GM12878 (cell line): Measurements from ENCODE around the gene CSK. TPM values are rescaled to one million over a fixed set of nuclear protein-coding genes. Genes with fewer than 3 reads are reported as not detected.

ENCODE experiments used
- BRCA1 ChIP-seq: IDR thresholded peaks from 2 replicates; pipeline ENCODE4 v1.6.1; 2011; ENCODE audit warnings: low read depth, low read length, improper control_type of control experiment
- EGR1 ChIP-seq, 2 experiments: IDR thresholded peaks; 1 replicate in 1 of 2; 2 replicates in 1 of 2; pipeline ENCODE4 v1.6.1; 2011 to 2012; ENCODE audit warnings: low read depth in 2 of 2, low read length in 2 of 2, borderline replicate concordance in 1 of 2, mild to moderate bottlenecking in 1 of 2, moderate library complexity in 1 of 2
- IKZF1 ChIP-seq: fragments of 450-650 bp; conservative IDR thresholded peaks from 2 replicates; pipeline ENCODE4 v1.6.1; 2017; ENCODE audit warnings: antibody characterized with exemption, mild to moderate bottlenecking
- NR2C1 ChIP-seq: fragments of 450-650 bp; IDR thresholded peaks from 2 replicates; pipeline ENCODE4 v1.6.1; 2017; ENCODE audit warnings: antibody characterized with exemption, mild to moderate bottlenecking, moderate library complexity
- NR2C2 ChIP-seq: IDR thresholded peaks from 2 replicates; pipeline ENCODE4 v1.6.1; 2011; ENCODE audit warnings: borderline replicate concordance, low read depth; ENCODE audit not compliant: control insufficient read depth, insufficient read length
- PKNOX1 ChIP-seq: fragments of 450-650 bp; IDR thresholded peaks from 2 replicates; pipeline ENCODE4 v1.6.1; 2016; ENCODE audit warnings: mild to moderate bottlenecking
- POLR2AphosphoS5 ChIP-seq: IDR thresholded peaks from 2 replicates; pipeline ENCODE4 v1.6.1; 2011; ENCODE audit warnings: mild to moderate bottlenecking, low read length, inconsistent platforms
- RCOR1 ChIP-seq: conservative IDR thresholded peaks from 2 replicates; pipeline ENCODE4 v1.6.1; 2012; ENCODE audit warnings: low read depth, low read length, improper control_type of control experiment
- SMARCA5 ChIP-seq: fragments of 450-650 bp; IDR thresholded peaks from 2 replicates; pipeline ENCODE4 v1.6.1; 2017; ENCODE audit warnings: mild to moderate bottlenecking
- ZNF592 ChIP-seq: fragments of 450-650 bp; IDR thresholded peaks from 2 replicates; pipeline ENCODE4 v1.6.1; 2017; ENCODE audit warnings: mild to moderate bottlenecking, moderate library complexity
- ZNF622 ChIP-seq: fragments of 450-650 bp; IDR thresholded peaks from 2 replicates; pipeline ENCODE4 v1.6.1; 2017; ENCODE audit warnings: mild to moderate bottlenecking, inconsistent platforms
- polyA plus RNA-seq, 11 experiments: library from polyadenylated mRNA; depleted of rRNA in 4 of 11; unstranded in 6 of 11; stranded (reverse) in 5 of 11; fragments of >200 nt; fragmentation: Nextera tagmentation in 4 of 11; fragmentation: Illumina TruSeq in 1 of 11; extraction: Ambion mirVana in 4 of 11; extraction: Trizol in 1 of 11; gene quantifications; 1 replicate in 1 of 11; 2 replicates in 10 of 11; pipeline versions ENCODE4 v1.2.1 to v1.2.3, GENCODE V29; 2011 to 2016; ENCODE audit warnings: inconsistent platforms in 2 of 11, missing spikeins in 2 of 11, low read depth in 1 of 11
- total RNA-seq, 4 experiments: library from RNA; depleted of rRNA in 3 of 4; stranded (reverse); fragments of >200 nt in 3 of 4; fragmentation: Illumina TruSeq in 1 of 4; extraction: Trizol in 1 of 4; gene quantifications; 2 replicates each; pipeline versions ENCODE4 v1.2.1 to v1.2.3, GENCODE V29; 2013 to 2021
- TF ChIP-seq, protein P1 (sequence below): fragments of 150-350 bp; IDR thresholded peaks from 2 replicates; pipeline ENCODE4 v1.6.1; 2016; ENCODE audit warnings: low read depth, low read length
- TF ChIP-seq, protein P2 (sequence below): fragments of 450-650 bp; IDR thresholded peaks from 2 replicates; pipeline ENCODE4 v1.6.1; 2017; ENCODE audit warnings: borderline replicate concordance
- TF ChIP-seq, protein P3 (sequence below): fragments of 450-650 bp; IDR thresholded peaks from 2 replicates; pipeline ENCODE4 v1.6.1; 2016; ENCODE audit warnings: mild to moderate bottlenecking, moderate library complexity, borderline replicate concordance

The CSK gene
- total and polyA plus RNA-seq, 10 of the 15 experiments (the other 5 are each of a cell fraction or from before 2014, with no cell fraction given), result 3.4 to 327 (median 75.8) TPM

- TF ChIP-seq, protein P1, sequence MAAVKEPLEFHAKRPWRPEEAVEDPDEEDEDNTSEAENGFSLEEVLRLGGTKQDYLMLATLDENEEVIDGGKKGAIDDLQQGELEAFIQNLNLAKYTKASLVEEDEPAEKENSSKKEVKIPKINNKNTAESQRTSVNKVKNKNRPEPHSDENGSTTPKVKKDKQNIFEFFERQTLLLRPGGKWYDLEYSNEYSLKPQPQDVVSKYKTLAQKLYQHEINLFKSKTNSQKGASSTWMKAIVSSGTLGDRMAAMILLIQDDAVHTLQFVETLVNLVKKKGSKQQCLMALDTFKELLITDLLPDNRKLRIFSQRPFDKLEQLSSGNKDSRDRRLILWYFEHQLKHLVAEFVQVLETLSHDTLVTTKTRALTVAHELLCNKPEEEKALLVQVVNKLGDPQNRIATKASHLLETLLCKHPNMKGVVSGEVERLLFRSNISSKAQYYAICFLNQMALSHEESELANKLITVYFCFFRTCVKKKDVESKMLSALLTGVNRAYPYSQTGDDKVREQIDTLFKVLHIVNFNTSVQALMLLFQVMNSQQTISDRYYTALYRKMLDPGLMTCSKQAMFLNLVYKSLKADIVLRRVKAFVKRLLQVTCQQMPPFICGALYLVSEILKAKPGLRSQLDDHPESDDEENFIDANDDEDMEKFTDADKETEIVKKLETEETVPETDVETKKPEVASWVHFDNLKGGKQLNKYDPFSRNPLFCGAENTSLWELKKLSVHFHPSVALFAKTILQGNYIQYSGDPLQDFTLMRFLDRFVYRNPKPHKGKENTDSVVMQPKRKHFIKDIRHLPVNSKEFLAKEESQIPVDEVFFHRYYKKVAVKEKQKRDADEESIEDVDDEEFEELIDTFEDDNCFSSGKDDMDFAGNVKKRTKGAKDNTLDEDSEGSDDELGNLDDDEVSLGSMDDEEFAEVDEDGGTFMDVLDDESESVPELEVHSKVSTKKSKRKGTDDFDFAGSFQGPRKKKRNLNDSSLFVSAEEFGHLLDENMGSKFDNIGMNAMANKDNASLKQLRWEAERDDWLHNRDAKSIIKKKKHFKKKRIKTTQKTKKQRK, result no peak
- TF ChIP-seq NR2C2 (peak; percentile 49), BRCA1 (no peak), PKNOX1 (no peak), ZNF592 (no peak), EGR1 (IDR thresholded peaks at IDR 0.05; ENCODE audit: borderline replicate concordance in 1 of 2, low read depth in 2 of 2, low read length in 2 of 2) (no peak), ZNF622 (no peak), RCOR1 (no peak), NR2C1 (peak; percentile 89), SMARCA5 (no peak), IKZF1 (peak; percentile 12; the same call in 1 of the 2 replicates), POLR2AphosphoS5 (0 out of 2 replicates have a peak, but pooled peaks have one; percentile 27)
- TF ChIP-seq, protein P2, sequence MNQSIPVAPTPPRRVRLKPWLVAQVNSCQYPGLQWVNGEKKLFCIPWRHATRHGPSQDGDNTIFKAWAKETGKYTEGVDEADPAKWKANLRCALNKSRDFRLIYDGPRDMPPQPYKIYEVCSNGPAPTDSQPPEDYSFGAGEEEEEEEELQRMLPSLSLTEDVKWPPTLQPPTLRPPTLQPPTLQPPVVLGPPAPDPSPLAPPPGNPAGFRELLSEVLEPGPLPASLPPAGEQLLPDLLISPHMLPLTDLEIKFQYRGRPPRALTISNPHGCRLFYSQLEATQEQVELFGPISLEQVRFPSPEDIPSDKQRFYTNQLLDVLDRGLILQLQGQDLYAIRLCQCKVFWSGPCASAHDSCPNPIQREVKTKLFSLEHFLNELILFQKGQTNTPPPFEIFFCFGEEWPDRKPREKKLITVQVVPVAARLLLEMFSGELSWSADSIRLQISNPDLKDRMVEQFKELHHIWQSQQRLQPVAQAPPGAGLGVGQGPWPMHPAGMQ, result no peak
- TF ChIP-seq, protein P3, sequence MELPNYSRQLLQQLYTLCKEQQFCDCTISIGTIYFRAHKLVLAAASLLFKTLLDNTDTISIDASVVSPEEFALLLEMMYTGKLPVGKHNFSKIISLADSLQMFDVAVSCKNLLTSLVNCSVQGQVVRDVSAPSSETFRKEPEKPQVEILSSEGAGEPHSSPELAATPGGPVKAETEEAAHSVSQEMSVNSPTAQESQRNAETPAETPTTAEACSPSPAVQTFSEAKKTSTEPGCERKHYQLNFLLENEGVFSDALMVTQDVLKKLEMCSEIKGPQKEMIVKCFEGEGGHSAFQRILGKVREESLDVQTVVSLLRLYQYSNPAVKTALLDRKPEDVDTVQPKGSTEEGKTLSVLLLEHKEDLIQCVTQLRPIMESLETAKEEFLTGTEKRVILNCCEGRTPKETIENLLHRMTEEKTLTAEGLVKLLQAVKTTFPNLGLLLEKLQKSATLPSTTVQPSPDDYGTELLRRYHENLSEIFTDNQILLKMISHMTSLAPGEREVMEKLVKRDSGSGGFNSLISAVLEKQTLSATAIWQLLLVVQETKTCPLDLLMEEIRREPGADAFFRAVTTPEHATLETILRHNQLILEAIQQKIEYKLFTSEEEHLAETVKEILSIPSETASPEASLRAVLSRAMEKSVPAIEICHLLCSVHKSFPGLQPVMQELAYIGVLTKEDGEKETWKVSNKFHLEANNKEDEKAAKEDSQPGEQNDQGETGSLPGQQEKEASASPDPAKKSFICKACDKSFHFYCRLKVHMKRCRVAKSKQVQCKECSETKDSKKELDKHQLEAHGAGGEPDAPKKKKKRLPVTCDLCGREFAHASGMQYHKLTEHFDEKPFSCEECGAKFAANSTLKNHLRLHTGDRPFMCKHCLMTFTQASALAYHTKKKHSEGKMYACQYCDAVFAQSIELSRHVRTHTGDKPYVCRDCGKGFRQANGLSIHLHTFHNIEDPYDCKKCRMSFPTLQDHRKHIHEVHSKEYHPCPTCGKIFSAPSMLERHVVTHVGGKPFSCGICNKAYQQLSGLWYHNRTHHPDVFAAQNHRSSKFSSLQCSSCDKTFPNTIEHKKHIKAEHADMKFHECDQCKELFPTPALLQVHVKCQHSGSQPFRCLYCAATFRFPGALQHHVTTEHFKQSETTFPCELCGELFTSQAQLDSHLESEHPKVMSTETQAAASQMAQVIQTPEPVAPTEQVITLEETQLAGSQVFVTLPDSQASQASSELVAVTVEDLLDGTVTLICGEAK, result no peak
These were observed 3.9 kb upstream of the CSK start (continued) for GRCh38 chr15:74777769-74778598.
